Smooth muscle cell (in vitro differentiated cells): ENCODE data around the gene STAM. TPM values are rescaled to one million over a fixed set of nuclear protein-coding genes. Genes with fewer than 3 reads are reported as not detected.

Experiments
- DNase-seq: peaks from one replicate; lab custom pipeline; 2025; ENCODE audit not compliant: unreplicated experiment; lab: John Stamatoyannopoulos, UW
- H2AFZ ChIP-seq: fragments of 200-600 bp; sonication (generic); 2 replicates; pipeline ENCODE4 v1.6.0; 2016; ENCODE audit warnings: antibody characterized with exemption, low read depth, mild to moderate bottlenecking
- H3F3A ChIP-seq: fragments of 200-600 bp; sonication (generic); 2 replicates; pipeline ENCODE4 v1.6.0; 2017; ENCODE audit warnings: antibody characterized with exemption, low read depth
- H3K27ac ChIP-seq: fragments of 200-600 bp; sonication (generic); 2 replicates; pipeline ENCODE4 v1.5.1; 2016; ENCODE audit warnings: low read depth, mild to moderate bottlenecking
- H3K27me3 ChIP-seq: fragments of 200-600 bp; sonication (generic); 2 replicates; pipeline ENCODE4 v1.6.1; 2016; ENCODE audit warnings: low read depth, mild to moderate bottlenecking
- H3K36me3 ChIP-seq: fragments of 200-600 bp; sonication (generic); 2 replicates; pipeline ENCODE4 v1.5.1; 2016; ENCODE audit warnings: low read depth
- H3K4me1 ChIP-seq: fragments of 200-600 bp; sonication (generic); 2 replicates; pipeline ENCODE4 v1.5.1; 2016; ENCODE audit warnings: low read depth
- H3K4me2 ChIP-seq: fragments of 200-600 bp; sonication (generic); 2 replicates; pipeline ENCODE4 v1.6.0; 2016; ENCODE audit warnings: mild to moderate bottlenecking
- H3K4me3 ChIP-seq: fragments of 200-600 bp; sonication (generic); 2 replicates; pipeline ENCODE4 v1.5.1; 2016; ENCODE audit warnings: mild to moderate bottlenecking
- H3K79me2 ChIP-seq: fragments of 200-600 bp; sonication (generic); 2 replicates; pipeline ENCODE4 v1.6.0; 2016; ENCODE audit warnings: low read depth, mild to moderate bottlenecking
- H3K9ac ChIP-seq: fragments of 200-600 bp; sonication (generic); 2 replicates; pipeline ENCODE4 v1.6.0; 2016; ENCODE audit warnings: low read depth
- H3K9me3 ChIP-seq: fragments of 200-600 bp; sonication (generic); replicated peaks from 2 replicates; pipeline ENCODE4 v1.5.1; 2016; ENCODE audit warnings: low read depth
- H4K20me1 ChIP-seq: fragments of 200-600 bp; sonication (generic); 2 replicates; pipeline ENCODE4 v1.6.0; 2016; ENCODE audit warnings: low read depth
- WGBS: methylation state at CpG from one replicate; pipeline ENCODE4 v1.1.7; 2016; ENCODE audit warnings: low lambda C conversion rate; 5-methylcytosine and 5-hydroxymethylcytosine counted together
- polyA plus RNA-seq: library from polyadenylated mRNA; unstranded; fragments of >200 nt; fragmentation: Nextera tagmentation; extraction: Ambion mirVana; gene quantifications from 2 replicates; pipeline ENCODE4 v1.2.1, GENCODE V29; 2016
- total RNA-seq: library from RNA; depleted of rRNA; stranded (reverse); fragments of >200 nt; gene quantifications from 2 replicates; pipeline ENCODE4 v1.2.3, GENCODE V29; 2014
- TF ChIP-seq, protein P1 (sequence below): fragments of 200-600 bp; sonication (generic); IDR thresholded peaks from 2 replicates; pipeline ENCODE4 v1.5.1; 2017; ENCODE audit warnings: borderline replicate concordance, mild to moderate bottlenecking, antibody characterized with exemption; ENCODE audit not compliant: insufficient read depth, poor library complexity, severe bottlenecking

Gene STAM
- total and polyA plus RNA-seq, 2 experiments from 2014 or later = 16.0 to 30.2 TPM

DNA sequence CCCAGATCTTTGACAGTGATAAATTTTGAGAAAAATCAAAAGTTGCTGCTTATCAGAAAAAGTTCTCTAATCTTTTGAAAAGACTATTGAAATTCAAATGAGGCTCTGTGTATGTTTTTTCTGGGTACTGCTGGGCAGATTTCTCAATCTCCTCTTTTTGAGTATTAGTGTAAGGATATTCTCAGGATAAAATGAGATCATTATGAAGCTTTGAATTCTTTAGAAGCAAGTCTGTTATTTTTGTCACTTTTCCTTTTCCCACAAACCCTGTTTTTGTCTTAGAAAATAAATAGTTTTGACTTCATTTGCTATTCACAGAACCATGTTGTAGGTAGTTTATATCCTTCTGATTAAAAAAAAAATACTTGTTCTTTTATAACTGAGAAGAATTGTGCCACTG, 7.9 kb downstream of the STAM start:
- TF ChIP-seq, protein P1, sequence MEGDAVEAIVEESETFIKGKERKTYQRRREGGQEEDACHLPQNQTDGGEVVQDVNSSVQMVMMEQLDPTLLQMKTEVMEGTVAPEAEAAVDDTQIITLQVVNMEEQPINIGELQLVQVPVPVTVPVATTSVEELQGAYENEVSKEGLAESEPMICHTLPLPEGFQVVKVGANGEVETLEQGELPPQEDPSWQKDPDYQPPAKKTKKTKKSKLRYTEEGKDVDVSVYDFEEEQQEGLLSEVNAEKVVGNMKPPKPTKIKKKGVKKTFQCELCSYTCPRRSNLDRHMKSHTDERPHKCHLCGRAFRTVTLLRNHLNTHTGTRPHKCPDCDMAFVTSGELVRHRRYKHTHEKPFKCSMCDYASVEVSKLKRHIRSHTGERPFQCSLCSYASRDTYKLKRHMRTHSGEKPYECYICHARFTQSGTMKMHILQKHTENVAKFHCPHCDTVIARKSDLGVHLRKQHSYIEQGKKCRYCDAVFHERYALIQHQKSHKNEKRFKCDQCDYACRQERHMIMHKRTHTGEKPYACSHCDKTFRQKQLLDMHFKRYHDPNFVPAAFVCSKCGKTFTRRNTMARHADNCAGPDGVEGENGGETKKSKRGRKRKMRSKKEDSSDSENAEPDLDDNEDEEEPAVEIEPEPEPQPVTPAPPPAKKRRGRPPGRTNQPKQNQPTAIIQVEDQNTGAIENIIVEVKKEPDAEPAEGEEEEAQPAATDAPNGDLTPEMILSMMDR = no peak
- no peak for DNase-seq
- Histone ChIP-seq H3K36me3 (peaks cover 3% of the 10 kb centered on the region), H4K20me1 (peaks cover 54% of the 10 kb centered on the region), H3K4me1 (peaks cover 6% of the 10 kb centered on the region), H3K27me3 (no peaks in the 10 kb centered on the region), H3F3A (peaks cover 7% of the 10 kb centered on the region), H3K27ac (peak overlapping the region; percentile 88), H3K9ac (peak overlapping the region; percentile 25), H2AFZ (no peak overlapping the region), H3K4me3 (no peak overlapping the region), H3K4me2 (peak overlapping the region; percentile 76), H3K79me2 (peaks cover 88% of the 10 kb centered on the region), H3K9me3 (no peaks in the 10 kb centered on the region)

DNA sequence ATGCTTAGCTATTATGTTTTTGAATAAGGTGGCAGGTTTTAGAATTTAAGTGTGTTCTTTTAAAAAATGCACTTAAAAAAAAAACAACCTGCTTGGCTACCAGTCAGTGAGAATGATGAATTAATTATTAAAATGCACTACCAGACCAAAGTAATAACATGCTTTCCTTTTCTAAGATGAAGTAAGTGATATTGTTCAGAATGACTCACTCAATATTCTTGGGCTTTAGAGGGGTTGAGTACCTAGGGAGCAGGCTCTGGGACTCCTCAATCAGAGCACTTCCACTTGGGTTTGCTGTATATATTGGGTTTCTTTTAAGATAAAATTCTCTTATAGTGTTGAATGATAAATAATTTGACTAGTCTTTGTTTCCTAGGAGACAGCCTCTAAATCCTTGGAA, 8.6 kb downstream of the STAM start:
- TF ChIP-seq, protein P1 = no peak

GRCh38 chr10:17655009-17655408, 11.1 kb downstream of the STAM start:
- Histone ChIP-seq H3K27ac (peak overlapping the region; percentile 74), H3K36me3 (peaks cover 3% of the 10 kb centered on the region), H3K4me1 (peaks cover 6% of the 10 kb centered on the region), H4K20me1 (peaks cover 65% of the 10 kb centered on the region), H3K27me3 (no peaks in the 10 kb centered on the region), H3K9me3 (no peaks in the 10 kb centered on the region), H3K4me3 (no peak overlapping the region), H3K79me2 (peaks cover 89% of the 10 kb centered on the region), H3F3A (peaks cover 4% of the 10 kb centered on the region), H3K4me2 (no peak overlapping the region), H2AFZ (no peak overlapping the region), H3K9ac (no peak overlapping the region)
- 98% methylated on average over 3 of the region's 3 CpGs for WGBS
- no peak for DNase-seq
- TF ChIP-seq, protein P1 = no peak

More for the DNA sequence above, 8.6 kb downstream of the STAM start:
- Histone ChIP-seq H3K4me1 (peaks cover 6% of the 10 kb centered on the region), H3K4me3 (no peak overlapping the region), H3K4me2 (peak overlapping the region; percentile 18), H3K27ac (peak overlapping the region; percentile 5), H3K27me3 (no peaks in the 10 kb centered on the region), H2AFZ (no peak overlapping the region), H3K79me2 (peaks cover 88% of the 10 kb centered on the region), H3K36me3 (peaks cover 3% of the 10 kb centered on the region), H3K9me3 (no peaks in the 10 kb centered on the region), H4K20me1 (peaks cover 60% of the 10 kb centered on the region), H3K9ac (no peak overlapping the region), H3F3A (peaks cover 7% of the 10 kb centered on the region)
- no peak for DNase-seq

GRCh38 chr10:17655567-17656146, 11.7 kb downstream of the STAM start:
- DNase-seq = no peak

More at GRCh38 chr10:17655567-17656146, 11.7 kb downstream of the STAM start:
- Histone ChIP-seq H3K4me2 (no peak overlapping the region), H3K36me3 (peaks cover 3% of the 10 kb centered on the region), H3K4me1 (peaks cover 6% of the 10 kb centered on the region), H3K79me2 (peaks cover 96% of the 10 kb centered on the region), H2AFZ (no peak overlapping the region), H3F3A (no peaks in the 10 kb centered on the region), H3K9ac (no peak overlapping the region), H3K4me3 (no peak overlapping the region), H3K27ac (peak overlapping the region; percentile 74), H3K27me3 (no peaks in the 10 kb centered on the region), H3K9me3 (no peaks in the 10 kb centered on the region), H4K20me1 (peaks cover 66% of the 10 kb centered on the region)
- TF ChIP-seq, protein P1 = no peak
- 54% methylated on average over 5 of the region's 5 CpGs for WGBS
